ENCODE data around the gene KLK14.

Gene KLK14

DNA sequence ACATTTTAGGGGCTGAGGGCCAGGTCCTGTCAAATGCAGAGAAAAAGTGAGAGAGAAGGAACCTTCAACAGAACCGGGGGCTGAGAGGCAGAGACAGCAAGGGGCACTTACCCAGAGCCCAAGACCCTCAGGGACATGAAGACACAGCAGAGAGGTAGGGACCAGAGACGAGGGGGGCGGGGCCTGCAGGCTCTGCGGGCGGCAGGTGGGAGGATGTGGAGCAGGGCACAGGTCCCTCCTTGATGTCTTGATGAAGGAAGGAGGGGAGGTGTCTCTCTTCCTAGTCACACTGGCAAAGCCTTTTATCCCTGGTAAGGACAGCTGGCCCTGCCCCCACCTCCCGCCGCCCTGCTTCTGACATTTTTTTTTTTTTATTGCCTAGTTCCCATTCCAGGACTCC lies at the start of gene KLK14:
TSS of gene KLK14 (minus strand) at position 277 of the 400 bp plus-strand sequence. CDS start at position 4, 273 bp downstream.
- DNase-seq (ENCODE audit: low read depth in 3 of 3): no peak

- no peak for DNase-seq (ENCODE audit: low read depth in 3 of 3)
Measured at GRCh38 chr19:51131780-51132680, 49.3 kb upstream of the KLK14 start.

GRCh38 chr19:51129716-51130115 lies 47.0 kb upstream of the KLK14 start:
- no peak for DNase-seq (ENCODE audit: low read depth in 3 of 3)

- no peak for DNase-seq (ENCODE audit: low read depth in 3 of 3)
Measured at GRCh38 chr19:51128227-51128626, 45.5 kb upstream of the KLK14 start.

DNA sequence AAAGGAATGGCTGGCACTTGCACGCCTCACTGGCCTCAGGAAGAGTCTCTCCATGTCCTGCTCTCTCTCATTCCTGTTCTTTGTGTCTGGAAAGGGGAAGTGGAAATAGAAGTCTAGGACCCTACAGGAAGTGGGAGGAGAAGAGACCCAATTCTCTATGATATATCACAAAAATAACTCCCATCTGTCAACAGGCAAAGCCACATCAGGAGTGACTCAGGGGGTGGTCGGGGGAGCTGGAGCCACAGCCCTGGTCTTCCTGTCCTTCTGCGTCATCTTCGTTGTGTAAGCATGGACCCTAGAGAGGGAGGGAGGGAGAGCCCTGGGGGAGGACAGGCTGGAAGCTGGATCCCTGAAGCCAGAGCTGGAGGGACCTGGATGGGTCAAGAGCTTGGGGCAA lies 45.1 kb upstream of the KLK14 start:
- no peak for DNase-seq (ENCODE audit: low read depth in 3 of 3)

DNA sequence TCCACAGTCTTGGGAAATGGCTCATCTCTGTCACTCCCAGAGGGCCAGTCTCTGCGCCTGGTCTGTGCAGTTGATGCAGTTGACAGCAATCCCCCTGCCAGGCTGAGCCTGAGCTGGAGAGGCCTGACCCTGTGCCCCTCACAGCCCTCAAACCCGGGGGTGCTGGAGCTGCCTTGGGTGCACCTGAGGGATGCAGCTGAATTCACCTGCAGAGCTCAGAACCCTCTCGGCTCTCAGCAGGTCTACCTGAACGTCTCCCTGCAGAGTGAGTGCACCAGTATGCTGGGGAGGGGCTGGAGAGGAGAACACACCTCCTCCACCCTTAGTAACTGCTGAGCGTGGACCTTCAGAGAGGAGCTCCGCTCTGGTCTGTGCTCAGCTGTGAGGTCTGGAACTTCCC lies 44.3 kb upstream of the KLK14 start:
- no peak for DNase-seq (ENCODE audit: low read depth in 3 of 3)

- no peak for DNase-seq (ENCODE audit: low read depth in 3 of 3)
Measured at GRCh38 chr19:51125421-51126075, 42.9 kb upstream of the KLK14 start.

DNA sequence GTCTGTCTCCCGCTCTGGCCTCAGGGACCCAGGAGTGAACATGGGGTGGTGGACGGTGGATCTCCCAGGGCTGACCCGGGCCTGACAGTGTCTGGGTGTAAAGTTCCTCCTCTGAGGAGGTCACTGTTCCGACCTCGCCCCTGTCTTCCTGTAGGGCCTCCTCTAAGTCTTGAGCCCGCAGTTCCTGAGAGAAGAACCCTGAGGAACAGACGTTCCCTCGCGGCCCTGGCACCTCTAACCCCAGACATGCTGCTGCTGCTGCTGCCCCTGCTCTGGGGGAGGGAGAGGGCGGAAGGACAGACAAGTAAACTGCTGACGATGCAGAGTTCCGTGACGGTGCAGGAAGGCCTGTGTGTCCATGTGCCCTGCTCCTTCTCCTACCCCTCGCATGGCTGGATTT lies 42.0 kb upstream of the KLK14 start, which contains the start of gene SIGLEC9:
TSS of gene SIGLEC9 (plus strand) at position 178 of the 400 bp plus-strand sequence. CDS start at position 247, 69 bp downstream.
- no peak for DNase-seq (ENCODE audit: low read depth in 3 of 3)

DNA sequence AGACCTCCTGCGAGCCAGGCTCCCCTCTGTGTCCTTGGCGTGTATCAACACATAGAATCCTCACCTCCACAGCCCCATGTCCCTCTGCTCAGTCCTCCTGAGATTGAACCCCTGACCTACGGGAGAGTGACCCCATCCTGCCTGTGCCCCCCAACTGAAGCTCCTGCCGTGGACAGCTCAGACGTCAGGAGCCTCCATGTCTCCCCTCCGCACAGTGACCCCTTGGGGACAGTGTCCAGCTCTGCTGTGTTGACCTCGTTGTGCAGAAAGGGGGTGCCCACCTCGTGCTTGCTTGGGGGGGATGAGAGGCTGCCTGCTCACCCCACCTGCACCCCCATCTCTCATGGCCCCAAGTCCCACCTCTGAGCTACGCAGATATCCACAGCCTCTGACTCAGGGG lies 41.5 kb upstream of the KLK14 start:
- DNase-seq (ENCODE audit: low read depth in 3 of 3): no peak

GRCh38 chr19:51123802-51124201 lies 41.1 kb upstream of the KLK14 start:
- DNase-seq (ENCODE audit: low read depth in 3 of 3): no peak

DNA sequence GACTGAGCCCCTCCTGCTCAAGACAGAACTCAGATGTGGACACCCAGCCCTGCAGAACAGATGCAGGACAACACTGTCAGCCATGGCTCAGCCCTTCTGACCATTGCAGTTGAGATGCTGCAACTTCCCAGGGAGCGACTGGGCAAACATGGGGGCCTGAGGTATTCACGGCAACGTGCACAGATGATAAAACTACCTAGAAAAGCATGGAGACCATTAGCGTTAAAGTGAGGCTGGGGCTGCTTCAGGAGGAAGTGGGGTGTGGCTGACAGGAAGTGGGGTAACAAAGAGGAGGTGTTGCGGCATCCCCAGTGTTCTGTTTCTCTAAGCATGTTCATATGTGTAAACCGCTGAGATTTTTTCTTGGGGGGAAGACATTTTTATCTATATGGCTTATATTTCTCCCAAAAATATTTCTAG lies 40.7 kb upstream of the KLK14 start:
- DNase-seq (ENCODE audit: low read depth in 3 of 3): no peak

GRCh38 chr19:51122112-51122981 lies 39.7 kb upstream of the KLK14 start:
- no peak for DNase-seq (ENCODE audit: low read depth in 3 of 3)

DNA sequence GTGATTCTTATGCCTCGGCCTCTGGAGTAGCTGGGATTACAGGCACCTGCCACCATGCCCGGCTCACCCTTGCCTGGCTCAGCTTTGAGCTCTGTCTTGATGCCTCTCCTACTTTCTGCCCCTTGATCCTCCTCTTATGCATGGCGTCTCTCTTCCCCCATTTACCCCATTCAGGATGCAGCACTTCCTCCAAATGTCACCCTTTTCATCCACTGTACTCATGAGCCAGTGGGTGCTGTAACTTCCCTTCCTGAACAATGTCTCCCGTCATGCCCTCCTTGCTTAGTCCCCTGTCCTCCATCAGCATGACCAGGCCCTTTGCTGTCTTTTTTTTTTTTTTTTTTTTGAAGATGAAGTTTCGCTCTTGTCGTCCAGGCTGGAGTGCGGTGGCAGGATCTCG lies 38.6 kb upstream of the KLK14 start:
- DNase-seq (ENCODE audit: low read depth in 3 of 3): no peak

GRCh38 chr19:51120160-51120559 lies 37.5 kb upstream of the KLK14 start:
- DNase-seq (ENCODE audit: low read depth in 3 of 3): no peak

DNA sequence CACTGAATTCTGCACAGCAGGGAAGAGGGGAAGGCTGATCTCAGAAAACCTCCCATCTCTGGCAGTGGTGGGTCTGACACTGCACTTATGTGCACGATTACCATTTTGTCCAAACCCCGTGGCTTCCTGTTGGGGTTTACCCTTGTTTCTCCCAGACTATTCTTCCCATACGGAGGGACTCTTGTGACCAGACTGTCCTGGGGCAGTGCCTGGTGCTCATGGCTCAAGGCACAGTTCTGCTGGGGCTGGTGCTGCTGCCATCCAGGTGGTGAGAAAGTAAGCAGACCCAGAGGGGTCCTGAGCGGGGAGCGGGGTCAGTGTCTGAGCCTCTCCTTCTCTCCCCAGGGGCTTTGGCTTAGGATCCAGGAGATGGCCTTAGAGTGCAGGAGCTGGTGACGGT lies 36.9 kb upstream of the KLK14 start:
- no peak for DNase-seq (ENCODE audit: low read depth in 3 of 3)

DNA sequence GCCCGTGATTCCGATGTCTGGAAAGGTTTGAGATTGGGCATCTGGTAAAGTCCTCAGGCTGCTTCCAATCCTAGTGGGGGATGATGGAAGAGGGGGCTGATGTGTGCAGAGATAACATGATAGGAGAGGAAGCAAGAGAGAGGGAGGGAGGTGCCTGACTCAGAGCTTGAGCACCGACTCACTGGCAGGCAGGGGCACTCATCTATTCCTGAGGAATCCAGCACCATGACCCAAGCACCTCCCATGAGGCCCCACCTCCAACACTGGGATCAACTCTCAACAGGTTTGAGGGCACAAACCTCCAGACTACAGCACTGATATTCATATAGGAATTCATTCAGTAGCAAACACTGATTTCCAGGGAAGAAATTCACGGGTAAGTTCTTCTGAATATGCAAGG lies 36.4 kb upstream of the KLK14 start:
- DNase-seq (ENCODE audit: low read depth in 3 of 3): no peak

DNA sequence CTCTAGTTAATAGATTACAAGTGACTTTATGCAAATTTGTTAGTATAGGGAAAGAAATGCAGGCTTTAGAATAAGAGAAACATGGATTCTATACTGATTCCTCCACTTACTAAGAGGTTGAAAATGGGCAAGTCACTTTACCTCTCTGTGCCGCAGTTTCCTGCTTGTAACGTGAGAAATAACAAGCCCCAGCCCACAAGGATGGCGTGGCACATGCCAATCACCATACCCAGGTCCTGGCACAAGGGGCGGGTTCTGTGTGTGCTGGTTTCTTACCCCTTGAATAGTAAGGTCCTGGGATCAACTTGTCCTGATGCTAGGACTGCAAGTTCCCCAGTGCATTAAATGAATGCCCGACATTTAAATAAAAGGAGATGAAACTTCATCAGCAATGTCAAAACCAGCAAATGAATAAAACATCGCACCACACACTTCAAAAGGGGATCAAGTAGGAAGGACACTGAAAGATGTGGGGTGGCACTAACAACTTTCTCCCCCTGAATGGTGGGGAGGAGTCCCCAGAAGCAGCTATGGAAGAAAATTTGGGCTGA lies 34.1 kb upstream of the KLK14 start:
- DNase-seq (ENCODE audit: low read depth in 3 of 3): no peak

DNA sequence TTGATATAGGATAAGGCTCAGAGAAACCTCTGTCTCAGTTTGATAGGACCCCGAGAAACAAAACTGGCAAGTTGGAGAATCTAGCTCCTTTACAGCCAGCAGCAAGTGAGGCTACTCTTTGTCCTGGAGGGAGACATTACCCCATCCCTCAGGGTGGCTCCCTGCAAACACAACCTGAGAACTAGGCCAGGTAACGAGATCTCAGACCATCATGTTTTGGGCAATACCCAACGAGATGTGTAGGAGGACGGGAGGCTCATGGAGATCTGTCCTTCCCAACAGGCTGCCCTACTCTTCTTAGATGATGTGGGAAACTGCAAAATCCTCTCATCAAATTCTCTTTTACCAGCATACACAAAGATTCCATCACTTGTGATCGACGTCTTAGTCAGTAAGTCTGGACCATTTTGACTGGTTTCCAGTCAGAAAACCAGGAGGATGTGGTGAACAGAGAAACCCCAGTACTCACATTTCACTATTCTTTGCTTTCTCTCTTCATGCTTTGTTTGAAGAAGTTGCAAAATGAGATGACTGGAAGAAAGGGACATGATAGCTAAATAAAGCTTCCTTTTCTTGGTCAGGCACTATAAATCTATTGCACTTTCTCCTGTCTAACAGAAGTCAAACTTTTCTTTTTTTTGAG lies 31.5 kb upstream of the KLK14 start:
- DNase-seq (ENCODE audit: low read depth in 3 of 3): no peak

DNA sequence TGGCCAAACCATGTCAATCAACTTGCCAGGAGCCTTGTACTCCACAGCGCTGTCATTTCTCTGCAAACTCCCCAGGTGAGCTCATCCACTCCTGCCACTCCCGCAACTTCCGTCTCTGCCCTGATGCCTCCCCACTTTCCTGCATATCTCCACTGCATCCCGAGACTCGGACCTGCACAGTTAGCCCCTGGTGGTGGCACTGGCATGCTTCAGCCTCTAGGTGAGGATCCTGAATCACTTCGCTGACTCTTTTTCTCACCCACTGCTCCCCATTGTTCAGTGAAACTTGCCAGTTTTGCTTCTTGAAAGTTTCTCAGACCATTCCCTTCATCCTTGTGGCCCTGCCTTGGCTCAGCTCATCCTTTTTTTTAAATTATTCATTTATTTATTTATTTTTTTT lies 28.9 kb upstream of the KLK14 start:
- no peak for DNase-seq (ENCODE audit: low read depth in 3 of 3)

GRCh38 chr19:51110666-51110971 lies 27.9 kb upstream of the KLK14 start:
- no peak for DNase-seq (ENCODE audit: low read depth in 3 of 3)

GRCh38 chr19:51108805-51109146 lies 26.1 kb upstream of the KLK14 start:
- no peak for DNase-seq (ENCODE audit: low read depth in 3 of 3)
